Mucosa of rectum (tissue), 2 donors: Measurements from ENCODE around the gene CLIP2.
"Not testable (repeated sequence)": the region's sequence is repeated elsewhere in the genome, so short reads cannot be mapped to it uniquely, and the experiment has no call there.

ENCODE experiments used
- H3K27ac ChIP-seq, 2 donors: one replicate each; pipeline ENCODE4 v1.7.0; 2013; ENCODE audit warnings: inconsistent platforms in 2 of 2, low read depth in 2 of 2, low read length in 2 of 2
- H3K27me3 ChIP-seq, 2 donors: one replicate each; pipeline ENCODE4 v1.7.0; 2013; ENCODE audit warnings: low read length in 2 of 2; ENCODE audit not compliant: control insufficient read depth in 2 of 2, insufficient read depth in 2 of 2
- H3K36me3 ChIP-seq, 2 donors: one replicate each; pipeline ENCODE4 v1.7.0; 2013; ENCODE audit warnings: low read length in 2 of 2; ENCODE audit not compliant: control insufficient read depth in 2 of 2, insufficient read depth in 2 of 2
- H3K4me1 ChIP-seq, 2 donors: one replicate each; pipeline ENCODE4 v1.7.0; 2013; ENCODE audit warnings: low read length in 2 of 2, mild to moderate bottlenecking in 1 of 2; ENCODE audit not compliant: control insufficient read depth in 2 of 2, insufficient read depth in 2 of 2
- H3K4me3 ChIP-seq, 2 donors: one replicate each; pipeline ENCODE4 v1.7.0; 2013; ENCODE audit warnings: low read length in 2 of 2
- H3K9ac ChIP-seq, 2 donors: one replicate each; pipeline ENCODE4 v1.7.0; 2013; ENCODE audit warnings: low read length in 2 of 2, low read depth in 1 of 2, mild to moderate bottlenecking in 1 of 2
- H3K9me3 ChIP-seq, 2 donors: one replicate each; pipeline ENCODE4 v1.7.0; 2013; ENCODE audit warnings: low read length in 2 of 2; ENCODE audit not compliant: control insufficient read depth in 2 of 2
- donor health status: healthy.
- donor health status: Normal muscosa, but diverticular disease.

The CLIP2 gene

DNA sequence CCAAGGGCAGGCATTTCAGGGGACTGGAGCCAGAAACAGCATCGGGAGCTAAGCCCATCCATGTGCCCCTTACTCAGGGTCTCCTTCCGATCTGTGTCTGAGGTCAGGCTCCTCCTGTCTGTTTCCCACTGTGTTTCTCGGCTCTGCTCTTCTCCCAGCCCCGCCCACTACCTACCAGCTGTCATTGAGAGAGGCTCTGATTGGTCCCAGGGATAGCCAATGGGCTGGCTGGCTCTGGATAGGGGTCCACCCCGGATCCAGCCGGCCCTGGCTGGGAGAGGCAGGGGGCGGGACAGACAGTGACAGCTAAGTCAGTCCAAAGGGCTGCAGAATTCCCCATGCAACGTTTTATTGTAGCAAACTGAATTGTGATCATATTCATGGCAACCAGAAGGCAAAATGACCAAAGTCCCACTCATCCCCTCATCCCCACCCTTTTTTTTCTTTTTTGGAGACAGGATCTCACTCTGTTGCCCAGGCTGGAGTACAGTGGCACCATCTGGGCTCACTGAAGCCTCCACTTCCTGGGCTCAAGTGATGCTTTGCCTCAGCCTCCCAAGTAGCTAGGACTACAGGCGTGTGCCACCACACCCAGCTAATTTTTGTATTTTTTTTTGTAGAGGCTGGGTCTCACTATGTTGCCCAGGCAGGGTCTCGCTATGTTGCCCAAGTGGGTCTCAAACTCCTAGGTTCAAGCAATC is 76.3 kb downstream of the CLIP2 start:
- Histone ChIP-seq H3K4me1 (peaks cover 8 to 9% of the 10 kb centered on the region in 2 donors), H3K4me3 (no peak overlapping the region), H3K27ac (peak overlapping the region; percentile 25 to 56), H3K9ac (no peak overlapping the region), H3K9me3 (no peaks in the 10 kb centered on the region), H3K36me3 (peaks cover 12 to 23% of the 10 kb centered on the region in 2 donors), H3K27me3 (no peaks in the 10 kb centered on the region)

DNA sequence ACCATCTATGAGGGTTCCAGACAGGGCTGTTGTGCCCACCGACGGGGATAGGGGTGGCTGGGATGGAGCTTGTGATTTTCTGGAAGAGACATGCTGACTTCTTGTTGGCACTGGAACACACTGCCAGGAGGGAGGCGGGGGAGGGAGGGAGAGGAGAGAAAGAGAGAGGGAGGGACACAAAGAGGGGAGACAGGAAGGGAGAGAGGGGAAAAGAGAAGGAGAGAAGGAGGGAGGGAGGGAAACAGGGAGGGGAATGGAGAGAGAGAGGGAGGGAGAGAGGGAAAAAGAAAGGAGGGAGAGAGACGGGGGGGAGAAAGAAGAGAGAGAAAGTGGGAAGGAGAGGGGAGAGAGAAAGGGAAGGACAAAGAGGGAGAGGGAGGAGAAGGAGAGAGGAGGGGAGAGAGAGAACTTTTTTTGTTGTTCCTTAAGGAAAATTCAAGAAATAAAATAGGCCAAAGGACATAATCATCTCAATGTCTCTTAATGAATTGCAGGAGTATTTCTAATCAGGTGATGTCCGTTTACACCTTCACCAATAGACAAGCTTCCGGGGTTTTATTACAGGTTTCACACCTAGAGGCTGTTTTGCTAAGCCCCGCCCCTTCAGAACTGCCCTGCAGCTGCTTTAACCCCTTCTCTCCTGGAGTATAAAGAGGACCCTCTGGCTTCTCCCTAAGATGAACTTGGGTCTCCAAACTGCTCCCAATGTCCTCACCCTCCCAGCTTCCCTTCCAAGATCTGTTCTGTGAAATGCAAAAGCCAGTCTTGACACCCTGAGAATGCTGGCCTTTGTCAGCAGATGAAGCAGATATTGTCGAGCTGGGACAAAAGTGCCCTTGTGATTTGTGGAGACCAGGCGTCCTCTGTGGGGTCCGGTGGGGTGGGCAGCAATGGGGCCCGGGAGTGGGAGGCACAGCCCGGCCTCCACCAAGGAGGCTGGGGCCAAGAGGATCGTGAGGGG is 82.5 kb downstream of the CLIP2 start:
- Histone ChIP-seq H3K27me3 (no peaks in the 10 kb centered on the region), H3K27ac (peak overlapping the region; percentile 56 to 61), H3K4me3 (peak overlapping the region; percentile 27 to 50), H3K36me3 (peaks cover 11 to 12% of the 10 kb centered on the region in 2 donors), H3K4me1 (peaks cover 5 to 11% of the 10 kb centered on the region in 2 donors), H3K9ac (peak overlapping the region in 1 of 2 donors; percentile 64), H3K9me3 (no peaks in the 10 kb centered on the region)

DNA sequence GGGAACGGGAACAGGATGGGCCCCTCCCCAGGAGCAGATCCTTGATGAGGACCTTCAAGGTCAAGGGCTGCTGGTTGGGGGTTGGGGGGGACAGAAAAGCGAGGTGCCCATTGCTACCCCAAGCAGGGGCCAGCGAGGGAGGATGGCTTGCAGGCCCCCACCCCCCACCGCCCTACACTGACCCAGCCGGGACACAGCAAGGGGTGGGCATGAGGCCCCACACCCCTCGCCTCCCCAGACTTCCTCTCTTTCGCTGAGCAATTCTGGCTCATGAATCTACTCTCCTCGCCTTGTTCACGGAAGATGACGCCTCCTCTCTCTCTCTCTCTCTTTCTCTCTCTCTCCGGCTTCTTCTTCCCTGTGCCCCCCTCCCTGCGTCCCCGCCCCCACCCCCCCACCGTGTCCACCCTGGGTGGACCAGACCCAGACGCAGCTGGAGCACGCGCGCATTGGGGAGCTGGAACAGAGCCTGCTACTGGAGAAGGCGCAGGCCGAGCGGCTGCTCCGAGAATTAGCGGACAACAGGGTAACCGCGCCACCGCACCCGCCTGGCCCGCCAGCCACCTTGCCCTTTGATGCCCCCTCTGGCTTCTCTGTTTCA is 83.4 kb downstream of the CLIP2 start:
- peak overlapping the region; percentile 39 to 63 for H3K27ac ChIP-seq

DNA sequence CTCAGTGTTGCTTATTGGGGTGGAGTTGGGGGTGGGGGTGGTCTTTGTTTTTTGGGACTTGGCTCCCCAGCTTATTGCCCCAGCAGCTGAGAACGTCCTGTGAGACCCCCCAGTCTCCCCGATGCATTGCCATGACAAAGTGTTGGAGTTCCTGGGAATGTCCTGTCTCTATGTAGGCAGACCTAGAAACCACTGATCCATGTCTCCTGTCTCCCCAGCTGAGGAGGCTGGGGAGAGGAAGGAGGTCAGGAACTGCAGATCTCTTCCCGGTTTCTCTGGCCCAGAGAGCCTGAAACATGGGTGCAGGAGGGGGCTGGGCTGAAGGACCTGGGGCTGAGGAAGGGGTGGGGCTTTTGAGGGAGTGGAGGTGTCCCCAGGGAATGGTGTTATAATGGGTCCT is 84.3 kb downstream of the CLIP2 start:
- Histone ChIP-seq H3K36me3 (peaks cover 15 to 24% of the 10 kb centered on the region in 2 donors), H3K27ac (no peak overlapping the region), H3K27me3 (no peaks in the 10 kb centered on the region), H3K9ac (no peak overlapping the region), H3K4me3 (no peak overlapping the region), H3K9me3 (no peaks in the 10 kb centered on the region), H3K4me1 (peaks cover 5 to 11% of the 10 kb centered on the region in 2 donors)

More for the DNA sequence above, 83.4 kb downstream of the CLIP2 start:
- Histone ChIP-seq H3K4me3 (no peak overlapping the region), H3K9ac (no peak overlapping the region), H3K4me1 (peaks cover 5 to 11% of the 10 kb centered on the region in 2 donors), H3K36me3 (peaks cover 15 to 19% of the 10 kb centered on the region in 2 donors), H3K9me3 (no peaks in the 10 kb centered on the region), H3K27me3 (no peaks in the 10 kb centered on the region)

DNA sequence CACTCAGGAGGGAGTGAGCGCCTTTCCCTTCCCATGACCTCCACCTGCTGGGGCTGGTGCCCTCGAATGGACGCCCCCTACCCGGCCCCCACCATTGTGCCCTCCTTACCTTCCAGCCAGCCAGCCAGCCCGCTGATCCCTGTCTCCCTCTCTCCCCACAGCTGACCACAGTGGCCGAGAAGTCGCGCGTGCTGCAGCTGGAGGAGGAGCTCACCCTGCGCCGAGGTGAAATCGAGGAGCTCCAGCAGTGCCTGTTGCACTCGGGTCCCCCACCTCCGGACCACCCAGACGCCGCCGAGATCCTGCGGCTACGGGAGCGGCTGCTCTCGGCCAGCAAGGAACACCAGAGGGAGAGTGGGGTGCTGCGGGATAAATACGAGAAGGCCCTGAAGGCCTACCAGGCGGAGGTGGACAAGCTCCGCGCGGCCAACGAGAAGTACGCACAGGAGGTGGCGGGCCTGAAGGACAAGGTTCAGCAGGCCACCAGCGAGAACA is 86.6 kb downstream of the CLIP2 start:
- Histone ChIP-seq H3K4me3 (no peak overlapping the region), H3K27ac (no peak overlapping the region), H3K36me3 (peaks cover 21 to 24% of the 10 kb centered on the region in 2 donors), H3K9me3 (no peaks in the 10 kb centered on the region), H3K9ac (no peak overlapping the region), H3K27me3 (no peaks in the 10 kb centered on the region), H3K4me1 (peaks cover 5 to 11% of the 10 kb centered on the region in 2 donors)

DNA sequence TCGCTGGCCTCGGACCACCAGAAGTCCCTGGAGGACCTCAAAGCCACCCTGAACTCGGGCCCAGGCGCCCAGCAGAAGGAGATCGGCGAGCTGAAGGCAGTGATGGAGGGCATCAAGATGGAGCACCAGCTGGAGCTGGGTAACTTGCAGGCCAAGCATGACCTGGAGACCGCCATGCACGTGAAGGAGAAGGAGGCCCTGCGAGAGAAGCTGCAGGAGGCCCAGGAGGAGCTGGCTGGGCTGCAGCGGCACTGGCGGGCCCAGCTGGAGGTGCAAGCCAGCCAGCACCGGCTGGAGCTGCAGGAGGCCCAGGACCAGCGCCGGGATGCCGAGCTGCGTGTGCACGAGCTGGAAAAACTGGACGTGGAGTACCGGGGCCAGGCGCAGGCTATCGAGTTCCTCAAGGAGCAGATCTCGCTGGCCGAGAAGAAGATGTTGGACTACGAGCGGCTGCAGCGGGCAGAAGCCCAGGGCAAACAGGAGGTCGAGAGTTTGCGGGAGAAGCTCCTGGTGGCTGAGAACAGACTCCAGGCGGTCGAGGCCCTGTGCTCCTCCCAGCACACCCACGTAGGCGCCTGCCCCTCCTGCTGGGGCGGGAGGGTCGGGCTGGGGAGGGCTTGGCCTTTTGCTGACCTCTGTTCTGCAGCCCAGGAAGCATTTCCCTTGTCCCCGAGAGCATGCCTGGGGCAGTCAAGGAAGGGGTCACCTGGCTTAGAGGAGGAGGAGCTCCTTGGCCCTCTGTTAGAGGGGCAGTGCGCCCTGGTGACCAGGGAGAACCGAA is 87.2 kb downstream of the CLIP2 start:
- no peaks in the 10 kb centered on the region for H3K27me3 ChIP-seq
- peaks cover 5 to 7% of the 10 kb centered on the region in 2 donors for H3K4me1 ChIP-seq
- H3K4me3 ChIP-seq: no peak overlapping the region
- H3K9ac ChIP-seq: no peak overlapping the region
- H3K9me3 ChIP-seq: no peaks in the 10 kb centered on the region
- H3K36me3 ChIP-seq: peaks cover 21 to 24% of the 10 kb centered on the region in 2 donors
- H3K27ac ChIP-seq: no peak overlapping the region

DNA sequence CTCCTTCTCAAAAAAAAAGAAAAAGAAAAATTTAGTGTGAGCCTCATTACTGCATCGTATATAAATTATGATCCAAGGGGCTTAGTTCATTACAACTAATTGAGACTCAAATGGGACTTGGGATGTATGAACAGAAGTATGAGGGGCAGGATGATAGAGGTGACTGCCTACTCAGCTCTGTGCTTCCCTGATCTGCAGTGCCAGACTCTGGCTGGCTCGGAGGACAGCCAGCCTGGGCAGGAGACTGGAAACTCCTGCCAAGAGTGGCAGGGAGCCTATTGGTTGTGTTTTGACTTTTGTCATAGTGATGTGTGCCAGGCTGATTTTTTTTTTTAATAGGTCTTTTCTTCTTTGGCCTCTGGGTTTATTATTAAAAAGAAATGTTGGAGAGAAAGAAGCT is 90.7 kb downstream of the CLIP2 start:
- peaks cover 18 to 27% of the 10 kb centered on the region in 2 donors for H3K36me3 ChIP-seq
- H3K4me3 ChIP-seq: no peak overlapping the region
- no peaks in the 10 kb centered on the region for H3K4me1 ChIP-seq
- H3K9ac ChIP-seq: no peak overlapping the region
- no peak overlapping the region for H3K27ac ChIP-seq
- H3K27me3 ChIP-seq: no peaks in the 10 kb centered on the region
- H3K9me3 ChIP-seq: no peaks in the 10 kb centered on the region

DNA sequence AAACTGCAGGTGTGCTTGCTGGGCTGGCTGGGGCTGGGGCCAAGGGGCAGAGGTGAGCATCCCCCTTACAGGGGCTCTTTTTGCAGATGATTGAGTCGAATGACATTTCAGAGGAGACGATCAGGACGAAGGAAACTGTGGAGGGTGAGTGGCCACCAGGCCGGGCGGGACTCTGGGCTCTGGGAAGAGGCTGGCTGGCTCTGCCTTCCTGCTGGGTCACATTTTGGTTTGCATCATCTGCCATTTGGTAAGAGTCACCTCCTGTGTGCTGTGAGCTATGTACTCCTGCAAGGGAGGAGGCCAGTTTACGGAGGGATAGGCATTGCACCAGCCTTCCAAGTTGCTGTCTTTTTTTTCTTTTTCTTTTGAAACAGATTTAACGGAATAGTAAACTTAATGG is 91.5 kb downstream of the CLIP2 start:
- no peak overlapping the region for H3K9ac ChIP-seq
- peaks cover 18 to 27% of the 10 kb centered on the region in 2 donors for H3K36me3 ChIP-seq
- H3K27me3 ChIP-seq: no peaks in the 10 kb centered on the region
- no peak overlapping the region for H3K27ac ChIP-seq
- no peak overlapping the region for H3K4me3 ChIP-seq
- no peaks in the 10 kb centered on the region for H3K9me3 ChIP-seq
- H3K4me1 ChIP-seq: no peaks in the 10 kb centered on the region

DNA sequence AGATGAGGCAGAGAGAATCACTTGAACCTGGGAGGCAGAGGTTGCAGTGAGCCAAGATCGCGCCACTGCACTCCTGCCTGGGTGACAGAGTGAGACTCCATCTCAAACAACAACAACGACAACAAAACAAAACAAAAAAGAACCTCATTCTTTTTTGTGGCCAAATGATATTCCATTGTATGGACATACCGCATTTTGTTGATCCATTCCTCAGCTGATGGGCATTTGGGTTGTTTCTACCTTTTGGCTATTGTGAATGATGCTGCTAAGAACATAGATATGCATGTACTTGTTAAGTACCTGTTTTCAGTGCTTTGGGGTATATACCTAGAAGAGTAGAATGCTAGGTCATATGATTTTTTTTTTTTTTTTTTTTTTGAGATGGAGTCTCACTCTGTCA is 94.9 kb downstream of the CLIP2 start:
- not testable (repeated sequence) for H3K27ac ChIP-seq, H3K27me3 ChIP-seq, H3K9ac ChIP-seq, H3K4me3 ChIP-seq, H3K4me1 ChIP-seq, H3K9me3 ChIP-seq
- peaks cover 16 to 22% of the 10 kb centered on the region in 2 donors for H3K36me3 ChIP-seq
